ENCODE data around the gene MAP7. TPM values are rescaled to one million over a fixed set of nuclear protein-coding genes. Genes with fewer than 3 reads are reported as not detected.

MAP7 gene
- total and polyA plus RNA-seq, 4 donors, result 3.2 to 17.5 (median 8.3) TPM

GRCh38 chr6:136424450-136424849, 125.8 kb downstream of the MAP7 start:
- Histone ChIP-seq H3K4me1 (ENCODE audit: control insufficient read depth in 4 of 4, insufficient read depth in 4 of 4, low read length in 3 of 4) (peaks cover 0 to 6% (median 1%) of the 10 kb centered on the region in 4 donors), H3K27ac (ENCODE audit: low read depth in 1 of 2, low read length in 2 of 2) (no peak overlapping the region), H3K9ac (ENCODE audit: low read depth in 1 of 2, low read length in 2 of 2) (no peak overlapping the region), H3K9me3 (ENCODE audit: control insufficient read depth in 4 of 4, low read length in 3 of 4) (no peaks in the 10 kb centered on the region), H3K27me3 (ENCODE audit: control insufficient read depth in 4 of 4, insufficient read depth in 4 of 4, low read length in 3 of 4) (no peaks in the 10 kb centered on the region), H3K4me3 (ENCODE audit: low read depth in 1 of 3, low read length in 3 of 3) (no peak overlapping the region), H3K36me3 (ENCODE audit: control insufficient read depth in 4 of 4, insufficient read depth in 3 of 4, low read depth in 1 of 4, low read length in 3 of 4) (peaks cover 0 to 6% (median under 1%) of the 10 kb centered on the region in 4 donors)
- TF ChIP-seq YY1 (IDR thresholded peaks at IDR 0.05), result no peak
- no peak for DNase-seq (ENCODE audit: low spot score)
- WGBS, result 78% methylated on average over 3 of the region's 3 CpGs

GRCh38 chr6:136421537-136422158, 128.6 kb downstream of the MAP7 start:
- 86% methylated on average over 6 of the region's 6 CpGs for WGBS
- no peak overlapping the region for H3K9ac ChIP-seq (ENCODE audit: low read depth in 1 of 2, low read length in 2 of 2)

GRCh38 chr6:136420853-136421252, 129.4 kb downstream of the MAP7 start:
- TF ChIP-seq FOXA1 (IDR thresholded peaks at IDR 0.05), result no peak

More at GRCh38 chr6:136421537-136422158, 128.6 kb downstream of the MAP7 start:
- Histone ChIP-seq H3K36me3 (ENCODE audit: control insufficient read depth in 4 of 4, insufficient read depth in 3 of 4, low read depth in 1 of 4, low read length in 3 of 4) (peaks cover 0 to 6% (median under 1%) of the 10 kb centered on the region in 4 donors), H3K9me3 (ENCODE audit: control insufficient read depth in 4 of 4, low read length in 3 of 4) (no peaks in the 10 kb centered on the region), H3K4me3 (ENCODE audit: low read depth in 1 of 3, low read length in 3 of 3) (no peak overlapping the region), H3K4me1 (ENCODE audit: control insufficient read depth in 4 of 4, insufficient read depth in 4 of 4, low read length in 3 of 4) (no peaks in the 10 kb centered on the region), H3K27ac (ENCODE audit: low read depth in 1 of 2, low read length in 2 of 2) (no peak overlapping the region), H3K27me3 (ENCODE audit: control insufficient read depth in 4 of 4, insufficient read depth in 4 of 4, low read length in 3 of 4) (no peaks in the 10 kb centered on the region)
- DNase-seq (ENCODE audit: low spot score), result no peak
- TF ChIP-seq FOXA2 (IDR thresholded peaks at IDR 0.05), result no peak
- no peak for TF ChIP-seq HNF4A (conservative IDR thresholded peaks at IDR 0.05)
- TF ChIP-seq TAF1 (conservative IDR thresholded peaks at IDR 0.05), result no peak
- TF ChIP-seq, protein P1, sequence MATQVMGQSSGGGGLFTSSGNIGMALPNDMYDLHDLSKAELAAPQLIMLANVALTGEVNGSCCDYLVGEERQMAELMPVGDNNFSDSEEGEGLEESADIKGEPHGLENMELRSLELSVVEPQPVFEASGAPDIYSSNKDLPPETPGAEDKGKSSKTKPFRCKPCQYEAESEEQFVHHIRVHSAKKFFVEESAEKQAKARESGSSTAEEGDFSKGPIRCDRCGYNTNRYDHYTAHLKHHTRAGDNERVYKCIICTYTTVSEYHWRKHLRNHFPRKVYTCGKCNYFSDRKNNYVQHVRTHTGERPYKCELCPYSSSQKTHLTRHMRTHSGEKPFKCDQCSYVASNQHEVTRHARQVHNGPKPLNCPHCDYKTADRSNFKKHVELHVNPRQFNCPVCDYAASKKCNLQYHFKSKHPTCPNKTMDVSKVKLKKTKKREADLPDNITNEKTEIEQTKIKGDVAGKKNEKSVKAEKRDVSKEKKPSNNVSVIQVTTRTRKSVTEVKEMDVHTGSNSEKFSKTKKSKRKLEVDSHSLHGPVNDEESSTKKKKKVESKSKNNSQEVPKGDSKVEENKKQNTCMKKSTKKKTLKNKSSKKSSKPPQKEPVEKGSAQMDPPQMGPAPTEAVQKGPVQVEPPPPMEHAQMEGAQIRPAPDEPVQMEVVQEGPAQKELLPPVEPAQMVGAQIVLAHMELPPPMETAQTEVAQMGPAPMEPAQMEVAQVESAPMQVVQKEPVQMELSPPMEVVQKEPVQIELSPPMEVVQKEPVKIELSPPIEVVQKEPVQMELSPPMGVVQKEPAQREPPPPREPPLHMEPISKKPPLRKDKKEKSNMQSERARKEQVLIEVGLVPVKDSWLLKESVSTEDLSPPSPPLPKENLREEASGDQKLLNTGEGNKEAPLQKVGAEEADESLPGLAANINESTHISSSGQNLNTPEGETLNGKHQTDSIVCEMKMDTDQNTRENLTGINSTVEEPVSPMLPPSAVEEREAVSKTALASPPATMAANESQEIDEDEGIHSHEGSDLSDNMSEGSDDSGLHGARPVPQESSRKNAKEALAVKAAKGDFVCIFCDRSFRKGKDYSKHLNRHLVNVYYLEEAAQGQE (IDR thresholded peaks at IDR 0.05), result no peak
- no peak for TF ChIP-seq HNF4G (IDR thresholded peaks at IDR 0.05)
- TF ChIP-seq YY1 (IDR thresholded peaks at IDR 0.05), result no peak
- no peak for TF ChIP-seq SP1 (IDR thresholded peaks at IDR 0.05)
- TF ChIP-seq RAD21 (IDR thresholded peaks at IDR 0.05), result no peak

DNA sequence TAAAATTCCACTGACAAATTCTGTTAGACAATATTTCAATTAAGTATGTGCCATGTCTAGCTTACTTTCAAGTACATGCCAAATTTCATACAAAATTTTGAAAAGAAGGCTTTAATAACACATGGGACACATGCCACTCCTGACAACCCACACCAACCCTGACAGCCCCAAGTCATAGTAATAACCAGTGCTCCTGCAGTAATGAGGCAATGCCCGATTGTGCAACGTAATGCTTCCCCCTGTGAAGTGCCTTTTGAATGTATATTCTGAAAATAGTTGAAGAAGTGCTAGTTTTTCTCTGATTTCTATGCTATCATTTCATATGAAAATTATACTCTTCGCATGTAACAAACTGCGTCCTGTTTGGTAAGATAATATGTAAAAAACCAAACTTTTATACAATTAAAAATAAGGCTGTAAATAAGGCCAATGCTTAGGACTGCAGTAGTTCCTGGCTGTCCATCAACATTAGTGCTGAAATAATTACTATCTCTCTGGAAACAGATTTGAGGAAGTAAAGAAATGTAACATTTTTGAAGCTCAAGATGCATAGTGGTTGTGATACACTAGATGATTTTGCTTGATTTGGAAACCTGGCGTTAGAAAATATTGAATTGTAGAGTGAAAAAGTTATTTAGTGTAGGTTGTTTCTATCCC, 134.7 kb downstream of the MAP7 start:
- no peak for DNase-seq (ENCODE audit: low spot score)
- WGBS, result 92% methylated on average over 5 of the region's 5 CpGs
- Histone ChIP-seq H3K36me3 (ENCODE audit: control insufficient read depth in 4 of 4, insufficient read depth in 3 of 4, low read depth in 1 of 4, low read length in 3 of 4) (peaks cover 0 to 7% (median under 1%) of the 10 kb centered on the region in 4 donors), H3K27ac (ENCODE audit: low read depth in 1 of 2, low read length in 2 of 2) (no peak overlapping the region), H3K4me1 (ENCODE audit: control insufficient read depth in 4 of 4, insufficient read depth in 4 of 4, low read length in 3 of 4) (no peaks in the 10 kb centered on the region), H3K9ac (ENCODE audit: low read depth in 1 of 2, low read length in 2 of 2) (no peak overlapping the region), H3K27me3 (ENCODE audit: control insufficient read depth in 4 of 4, insufficient read depth in 4 of 4, low read length in 3 of 4) (no peaks in the 10 kb centered on the region), H3K9me3 (ENCODE audit: control insufficient read depth in 4 of 4, low read length in 3 of 4) (no peaks in the 10 kb centered on the region), H3K4me3 (ENCODE audit: low read depth in 1 of 3, low read length in 3 of 3) (no peak overlapping the region)
- TF ChIP-seq, protein P1 (IDR thresholded peaks at IDR 0.05), result peak; percentile 98
- TF ChIP-seq, protein P2, sequence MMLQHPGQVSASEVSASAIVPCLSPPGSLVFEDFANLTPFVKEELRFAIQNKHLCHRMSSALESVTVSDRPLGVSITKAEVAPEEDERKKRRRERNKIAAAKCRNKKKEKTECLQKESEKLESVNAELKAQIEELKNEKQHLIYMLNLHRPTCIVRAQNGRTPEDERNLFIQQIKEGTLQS (IDR thresholded peaks at IDR 0.05), result no peak

More at GRCh38 chr6:136420853-136421252, 129.4 kb downstream of the MAP7 start:
- no peak overlapping the region for H3K4me3 ChIP-seq (ENCODE audit: low read depth in 1 of 3, low read length in 3 of 3)
- H3K36me3 ChIP-seq (ENCODE audit: control insufficient read depth in 4 of 4, insufficient read depth in 3 of 4, low read depth in 1 of 4, low read length in 3 of 4), result peaks cover 0 to 6% (median under 1%) of the 10 kb centered on the region in 4 donors
- H3K27ac ChIP-seq (ENCODE audit: low read depth in 1 of 2, low read length in 2 of 2), result no peak overlapping the region
- DNase-seq (ENCODE audit: low spot score), result no peak
- WGBS, result 83% methylated on average over 3 of the region's 3 CpGs
- H3K27me3 ChIP-seq (ENCODE audit: control insufficient read depth in 4 of 4, insufficient read depth in 4 of 4, low read length in 3 of 4), result no peaks in the 10 kb centered on the region
- H3K9me3 ChIP-seq (ENCODE audit: control insufficient read depth in 4 of 4, low read length in 3 of 4), result no peaks in the 10 kb centered on the region
- no peaks in the 10 kb centered on the region for H3K4me1 ChIP-seq (ENCODE audit: control insufficient read depth in 4 of 4, insufficient read depth in 4 of 4, low read length in 3 of 4)
- no peak overlapping the region for H3K9ac ChIP-seq (ENCODE audit: low read depth in 1 of 2, low read length in 2 of 2)
